NCI-H510A treated with DMSO at 0.1 percent for 48 hours (cell line): ENCODE measurements around the gene MTA1.
A peak's percentile ranks its signal among the peaks of the same experiment; 100 is the strongest.

Experiments
- DNase-seq: peaks from one replicate; lab custom pipeline; 2025; lab: John Stamatoyannopoulos, UW

MTA1 gene

DNA sequence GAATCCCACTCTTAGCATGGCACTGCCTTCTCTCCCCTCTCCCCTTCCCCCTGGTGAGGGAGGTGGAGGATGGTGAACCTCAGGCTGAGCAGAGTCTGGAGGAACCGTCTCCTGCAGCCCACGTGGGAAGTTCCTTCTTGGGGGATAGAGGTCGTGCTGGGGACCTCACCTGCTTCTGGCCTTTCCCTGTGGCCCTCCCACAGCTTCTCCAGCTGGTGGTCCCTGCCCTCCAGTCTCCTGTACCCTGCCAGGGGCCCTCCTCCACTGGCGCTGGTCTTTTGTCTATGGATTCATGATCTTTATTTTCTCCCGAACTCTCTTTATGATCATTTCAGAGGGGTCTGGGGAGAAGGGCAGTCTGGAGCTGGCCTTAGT, 9.0 kb upstream of the MTA1 start:
- no peak for DNase-seq

- DNase-seq: no peak
These were observed 8.3 kb upstream of the MTA1 start for GRCh38 chr14:105411017-105411941.

GRCh38 chr14:105411985-105412770, 7.4 kb upstream of the MTA1 start:
- DNase-seq: no peak

- peak; percentile 54 for DNase-seq
These were observed 6.7 kb upstream of the MTA1 start for GRCh38 chr14:105412771-105413543.

DNA sequence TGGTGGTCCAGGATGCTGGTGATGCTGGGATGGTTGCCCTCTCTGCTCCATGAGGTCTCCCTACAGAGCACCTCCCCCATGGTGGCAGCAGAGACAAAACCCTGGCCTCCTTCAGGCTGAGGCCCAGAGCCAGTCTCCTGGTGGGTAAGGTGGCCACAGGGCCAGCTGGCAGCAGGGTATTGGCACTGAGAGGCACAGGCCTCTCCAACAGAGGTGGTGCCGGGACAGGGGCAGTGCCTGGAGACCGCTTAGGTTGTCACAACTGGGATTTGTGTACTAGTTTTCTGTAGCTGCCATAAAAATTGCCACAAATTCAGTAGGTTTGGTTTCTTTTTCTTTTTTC, 6.1 kb upstream of the MTA1 start:
- no peak for DNase-seq

DNA sequence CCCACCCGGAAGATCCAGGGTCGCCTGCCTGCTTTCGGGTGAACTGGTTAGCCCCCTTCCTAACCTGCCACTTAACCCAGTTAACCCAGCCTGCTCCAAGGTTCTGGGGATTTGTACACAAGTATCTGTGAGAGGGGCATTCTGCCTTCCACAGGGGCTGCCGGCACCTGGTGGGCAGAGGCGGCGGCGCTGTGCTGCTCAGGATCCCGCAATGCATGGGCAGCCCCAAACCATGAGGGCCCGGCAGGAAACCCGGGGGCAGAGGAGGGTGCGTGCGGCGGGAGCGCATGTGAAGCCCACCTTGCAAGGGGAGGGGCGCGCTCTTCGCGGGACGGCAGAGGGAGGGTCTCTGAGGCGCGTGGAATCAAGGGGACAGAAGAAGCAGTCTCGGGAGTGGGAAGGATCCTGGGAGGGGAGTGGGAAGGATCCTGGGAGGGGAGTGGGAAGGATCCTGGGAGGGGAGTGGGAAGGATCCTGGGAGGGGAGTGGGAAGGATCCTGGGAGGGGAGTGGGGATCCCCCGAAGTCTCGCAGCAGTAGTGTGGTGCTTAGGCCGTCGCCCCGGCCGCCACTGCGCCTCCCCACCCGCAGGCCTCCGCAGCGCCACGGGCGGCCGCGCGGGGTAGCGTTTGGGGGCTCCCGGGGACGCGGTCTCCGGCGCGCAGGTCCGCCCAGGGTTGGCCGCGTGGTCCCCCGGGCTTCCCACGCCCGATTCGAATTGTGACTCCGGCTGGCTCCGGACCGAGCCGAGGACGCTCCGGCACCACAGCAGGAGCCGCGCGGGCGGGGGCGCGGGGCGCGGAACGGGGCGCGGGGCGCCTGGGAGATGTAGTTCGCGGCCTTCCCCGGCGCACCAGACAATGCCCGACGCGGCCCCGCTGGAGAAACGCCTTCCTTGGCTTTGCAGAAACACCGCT, 4.9 kb upstream of the MTA1 start:
- peak; percentile 33 for DNase-seq

DNA sequence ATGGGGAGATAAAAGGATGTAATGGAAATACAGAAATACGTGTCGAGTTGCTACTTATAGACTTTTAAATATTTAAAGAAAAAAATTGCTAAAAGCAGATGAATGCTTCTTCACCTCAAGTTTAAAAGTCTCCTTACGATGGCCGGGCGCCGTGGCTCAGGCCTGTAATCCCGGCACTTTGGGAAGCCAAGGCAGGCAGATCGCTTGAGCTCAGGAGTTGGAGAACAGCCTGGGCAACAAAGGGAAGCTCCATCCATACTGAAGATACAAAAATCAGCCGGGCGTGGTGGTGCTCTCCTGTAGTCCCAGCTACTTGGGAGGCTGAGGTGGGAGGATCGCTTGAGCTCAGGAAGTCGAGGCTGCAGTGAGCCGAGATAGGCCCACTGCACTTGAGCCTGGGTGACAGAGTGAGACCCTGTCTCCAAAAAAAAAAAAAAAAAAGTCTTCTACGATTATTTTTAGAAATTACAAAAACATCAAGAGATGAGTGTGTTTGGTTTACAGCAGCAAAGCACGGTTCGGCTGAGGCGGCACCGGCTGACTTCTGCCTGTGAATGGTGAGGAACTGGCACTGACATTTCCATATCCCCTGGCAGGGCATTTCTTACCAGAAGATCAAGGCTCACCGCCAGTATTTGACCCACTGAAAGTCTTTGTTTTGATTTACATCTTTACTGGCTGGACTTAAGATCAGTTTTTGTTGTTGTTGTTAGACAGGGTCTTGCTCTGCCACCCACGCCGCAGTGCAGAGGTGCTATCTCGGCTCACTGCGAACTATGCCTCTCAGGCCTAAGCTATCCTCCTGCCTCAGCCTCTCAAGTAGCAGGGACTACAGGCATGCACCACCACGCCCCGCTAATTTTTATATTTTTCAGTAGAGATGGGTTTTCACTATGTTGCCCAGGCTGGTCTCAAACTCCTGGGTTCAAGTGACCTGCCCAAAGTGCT, 3.9 kb upstream of the MTA1 start:
- DNase-seq: no peak

DNA sequence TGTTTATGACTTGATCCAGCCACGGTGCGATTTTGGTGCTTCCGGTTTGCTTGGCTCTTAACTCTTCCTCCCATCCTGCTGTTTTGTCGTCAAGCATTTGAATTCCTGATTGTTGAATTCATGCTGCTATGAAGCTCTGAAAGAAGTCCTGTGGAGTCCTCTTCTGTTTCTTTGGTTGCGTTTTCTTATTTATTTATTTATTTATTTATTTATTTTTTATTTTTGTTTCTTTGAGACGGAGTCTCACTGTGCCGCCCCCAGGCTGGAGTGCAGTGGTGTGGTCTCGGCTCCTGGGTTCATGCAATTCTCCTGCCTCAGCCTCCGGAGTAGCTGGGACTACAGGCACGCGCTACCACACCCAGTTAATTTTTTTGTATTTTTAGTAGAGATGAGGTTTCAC, 3.0 kb upstream of the MTA1 start:
- DNase-seq: no peak

- DNase-seq: no peak
These were observed 1.9 kb upstream of the MTA1 start for GRCh38 chr14:105417690-105418121.

GRCh38 chr14:105418269-105419194, 1.1 kb upstream of the MTA1 start:
- no peak for DNase-seq

DNA sequence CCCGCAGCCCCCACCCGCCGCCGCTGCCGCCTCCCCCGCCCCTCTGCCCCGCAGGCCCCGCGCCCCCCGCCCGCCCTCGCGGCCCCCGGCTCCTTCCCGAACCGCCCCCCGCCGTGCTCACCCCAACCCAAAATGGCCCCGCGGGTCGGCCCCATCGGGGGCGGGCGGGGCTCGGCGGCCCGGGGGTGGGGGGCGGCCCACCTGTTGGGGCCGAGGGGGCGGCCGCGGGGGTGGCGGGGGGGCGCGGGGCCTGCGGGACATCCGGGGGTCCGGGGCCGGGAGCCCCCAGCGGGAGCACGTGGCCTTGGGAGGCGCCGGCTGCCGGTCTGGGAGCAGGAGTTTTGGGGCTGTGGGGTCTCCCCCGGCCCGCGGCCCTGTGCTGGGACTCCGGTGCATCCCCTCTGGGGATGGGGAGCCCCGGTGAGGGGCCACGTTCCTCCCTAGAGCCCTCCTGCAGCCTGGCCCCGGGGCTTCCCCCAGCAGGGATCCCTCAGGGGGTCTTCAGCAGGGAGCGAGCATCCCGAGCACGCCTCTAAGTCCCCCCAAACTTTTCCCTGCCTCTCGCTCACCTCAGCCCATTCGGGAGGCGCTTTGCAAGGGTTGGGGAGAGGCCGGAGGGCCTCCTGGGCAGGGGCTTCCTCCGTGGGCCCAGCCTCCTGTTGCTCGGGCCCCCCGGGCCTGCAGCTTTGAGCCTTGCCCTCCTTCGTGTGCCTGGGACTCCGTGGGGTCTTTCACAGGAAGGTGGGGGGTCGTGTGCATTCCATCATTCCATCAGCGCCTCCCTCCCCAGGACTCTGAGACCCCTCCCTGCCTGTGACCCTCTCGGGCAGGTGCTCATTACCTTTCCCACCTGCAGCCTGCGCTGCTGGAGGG, 710 bp downstream of the MTA1 start:
- no peak for DNase-seq

GRCh38 chr14:105420974-105421674, 1.5 kb downstream of the MTA1 start:
- no peak for DNase-seq

DNA sequence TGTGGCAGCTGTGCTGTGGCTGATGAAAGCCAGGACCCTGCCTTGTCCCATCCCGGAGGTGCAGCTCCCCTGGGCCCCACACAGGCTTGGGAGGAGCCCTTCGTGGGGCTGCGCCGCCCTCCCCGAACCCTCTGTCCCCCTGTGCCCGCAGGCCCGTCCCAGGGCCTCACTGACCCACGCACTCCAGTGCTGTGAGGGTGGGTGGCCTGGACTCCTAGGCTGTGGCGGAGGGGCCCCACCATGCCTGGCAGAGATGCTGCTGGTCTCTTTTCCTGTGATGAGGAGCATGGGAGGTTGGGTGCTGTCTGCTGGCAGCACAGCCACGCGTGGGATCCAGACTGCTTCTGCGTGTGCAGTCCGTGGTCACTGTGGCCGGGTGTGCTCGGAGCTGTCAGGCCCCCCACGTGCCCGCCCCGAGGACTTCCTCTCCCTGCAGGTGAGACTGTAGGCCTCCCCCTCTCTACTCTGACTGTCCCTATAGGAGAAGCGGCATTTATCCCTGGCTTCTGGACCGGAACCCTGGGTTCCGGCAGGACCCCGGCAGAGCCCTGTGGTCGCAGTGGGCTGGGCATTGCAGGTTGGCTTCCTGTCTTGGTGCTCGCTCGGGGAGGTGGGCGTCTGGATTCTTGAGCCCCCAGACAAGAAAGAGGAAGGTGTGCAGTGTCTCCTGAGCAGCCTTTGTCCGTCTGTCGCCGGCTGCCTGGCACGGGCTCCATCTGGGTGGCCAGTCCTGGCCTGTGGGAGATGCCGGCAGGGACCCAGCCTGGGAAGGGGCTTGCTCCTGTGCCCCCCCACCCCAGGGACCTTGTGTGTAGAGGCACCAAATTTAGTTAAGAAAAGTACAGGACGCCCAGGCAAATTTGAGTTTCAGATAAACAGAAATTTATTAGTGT, 2.3 kb downstream of the MTA1 start:
- no peak for DNase-seq

DNA sequence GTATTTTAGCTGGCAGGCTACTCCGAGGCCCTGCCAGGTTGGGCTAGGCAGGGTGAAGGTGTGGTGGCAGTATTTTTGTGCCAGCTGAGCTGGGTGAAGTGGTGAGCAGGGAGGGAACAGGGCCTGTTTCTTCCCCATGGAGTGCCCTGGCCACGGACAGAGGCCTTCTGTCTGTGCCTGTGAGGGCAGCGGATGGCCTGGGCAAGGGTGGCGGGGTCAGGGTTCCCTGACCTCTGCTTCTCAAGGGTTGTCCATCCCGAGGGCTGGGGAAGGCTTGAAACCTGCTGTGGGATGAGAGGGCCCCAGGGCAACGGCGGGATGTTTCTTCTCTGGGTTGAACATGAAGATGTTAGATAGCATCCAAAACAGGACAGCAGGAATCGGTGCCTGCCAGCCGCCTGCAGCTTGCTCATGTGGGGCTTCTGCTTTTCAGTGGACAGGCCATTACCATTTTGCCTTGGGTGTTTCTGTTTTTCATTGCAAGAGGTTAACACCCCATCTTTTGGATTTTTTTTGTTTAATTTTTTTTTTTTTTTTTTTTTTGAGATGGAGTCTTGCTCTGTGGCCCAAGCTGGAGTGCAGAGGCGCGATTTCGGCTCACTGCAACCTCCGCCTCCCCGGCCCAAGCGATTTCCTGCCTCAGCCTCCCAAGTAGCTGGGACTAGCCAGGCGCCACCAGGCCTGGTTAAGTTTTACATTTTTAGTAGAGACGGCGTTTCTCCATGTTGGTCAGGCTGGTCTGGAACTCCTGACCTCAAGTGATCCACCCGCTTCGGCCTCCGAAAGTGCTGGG, 3.3 kb downstream of the MTA1 start:
- DNase-seq: no peak

DNA sequence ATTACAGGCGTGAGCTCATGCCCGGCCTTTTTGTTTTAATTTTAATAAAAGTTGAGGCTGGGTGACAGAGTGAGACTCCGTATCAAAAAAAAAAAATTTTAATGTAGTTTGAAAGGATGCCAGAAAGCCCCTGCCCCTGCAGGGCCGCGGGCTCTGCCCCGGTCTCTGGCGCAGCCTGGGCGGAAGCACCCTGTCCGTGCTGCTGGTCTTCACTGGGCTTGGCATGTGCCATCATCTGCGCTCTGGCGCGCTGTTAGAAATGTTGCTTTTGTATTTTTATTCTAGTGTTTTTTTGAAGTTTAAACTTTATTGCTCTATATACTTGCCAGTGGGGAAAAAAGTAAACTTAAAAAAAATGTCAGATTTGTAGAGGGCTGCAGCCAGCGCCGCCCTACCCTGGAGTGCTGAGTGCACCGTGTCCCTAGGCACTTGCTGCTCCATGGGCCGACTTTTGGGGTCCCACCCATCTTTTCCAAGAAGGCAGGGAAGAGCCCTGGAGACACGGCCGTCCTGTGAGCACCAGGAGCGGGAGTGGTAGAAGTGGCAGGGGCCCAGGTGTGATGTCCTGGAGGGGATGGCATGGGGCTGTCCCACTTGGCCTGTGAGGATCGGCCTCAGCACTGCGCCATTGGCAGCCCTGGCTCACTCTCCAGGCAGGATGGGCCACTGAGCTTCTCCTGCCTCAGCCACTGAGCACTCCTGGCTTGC, 4.0 kb downstream of the MTA1 start:
- no peak for DNase-seq
